ENCODE measurements around the gene FRMD6.
"Not testable (repeated sequence)": the region's sequence is repeated elsewhere in the genome, so short reads cannot be mapped to it uniquely, and the experiment has no call there.

The FRMD6 gene

DNA sequence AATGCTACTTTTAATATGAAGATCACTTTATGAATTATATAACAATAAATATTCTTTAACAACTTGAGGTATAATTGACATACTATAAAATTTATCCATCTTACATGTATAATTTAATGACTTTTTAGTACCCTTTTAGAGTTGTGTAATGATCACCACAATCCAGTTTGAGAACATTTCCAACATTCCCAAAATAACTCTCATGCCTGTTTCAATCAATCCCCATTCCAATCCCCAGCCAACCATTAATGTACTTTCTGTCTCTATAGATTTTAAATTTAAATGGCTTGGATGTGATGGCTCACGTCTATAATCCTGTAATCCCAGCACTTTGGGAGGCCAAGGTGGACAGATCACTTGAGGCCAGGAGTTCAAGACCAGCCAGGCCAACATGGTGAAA, 23.5 kb upstream of the FRMD6 start:
- in situ Hi-C loops (cut with MboI; ENCODE audit: low sequenced_read_pairs): no loop called here

DNA sequence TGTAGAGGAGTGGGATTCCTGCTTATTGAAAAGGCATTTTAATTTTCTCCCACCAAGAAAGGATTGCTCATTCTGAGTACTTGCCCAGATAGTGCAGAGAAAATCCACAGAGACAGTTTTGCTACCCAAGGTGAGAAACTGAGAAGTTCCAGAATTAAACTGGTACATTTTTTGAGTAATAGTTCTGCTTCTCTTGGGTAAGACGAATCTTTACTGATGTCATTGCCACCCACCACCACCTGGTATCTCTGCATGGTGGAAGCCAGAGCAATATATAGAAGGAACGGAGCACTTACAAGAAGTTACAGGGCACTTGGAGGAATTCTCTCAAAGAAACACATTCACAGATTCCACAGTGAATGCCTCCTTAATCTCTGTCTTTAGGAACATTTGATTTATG, 20.7 kb upstream of the FRMD6 start:
- in situ Hi-C loops (cut with MboI; ENCODE audit: low sequenced_read_pairs): no loop called here

DNA sequence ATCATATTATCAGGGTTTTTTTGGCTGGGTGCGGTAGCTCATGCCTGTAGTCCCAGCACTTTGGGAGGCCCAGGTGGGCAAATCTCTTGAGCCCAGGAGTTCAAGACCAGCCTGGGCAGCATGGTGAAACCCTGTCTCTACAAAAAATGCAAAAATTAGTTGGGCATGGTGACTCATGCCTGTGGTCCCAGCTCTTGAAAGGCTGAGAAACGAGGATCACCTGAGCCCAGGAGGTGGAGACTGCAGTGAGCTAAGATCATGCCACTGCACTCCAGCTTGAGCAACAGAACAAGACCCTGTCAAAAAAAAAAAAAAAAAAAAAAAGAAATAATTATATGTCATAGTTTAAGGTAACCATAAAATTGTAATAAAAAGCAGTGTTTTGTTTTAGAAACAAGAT, 18.4 kb upstream of the FRMD6 start:
- in situ Hi-C loops (cut with MboI; ENCODE audit: low sequenced_read_pairs): not testable (repeated sequence)

DNA sequence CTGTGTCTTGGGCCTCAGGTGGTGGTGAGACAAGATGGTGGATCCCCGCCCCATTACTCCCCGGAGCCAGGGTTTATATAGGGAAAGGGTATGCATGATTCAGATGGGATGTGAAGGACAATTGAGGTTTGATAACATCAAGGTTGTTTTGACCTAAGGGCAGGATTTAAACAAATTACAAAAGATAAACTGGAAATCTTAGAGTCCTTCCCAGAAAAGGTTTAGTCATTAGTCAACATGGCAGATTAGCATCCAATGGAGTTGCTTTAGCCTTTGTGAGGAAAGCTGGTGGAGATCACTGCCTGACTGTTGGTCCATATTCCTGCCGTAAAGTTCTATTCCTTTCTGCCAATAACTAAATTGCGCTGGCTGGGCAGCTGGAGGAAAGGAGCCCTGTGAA, 15.6 kb upstream of the FRMD6 start:
- in situ Hi-C loops (cut with MboI; ENCODE audit: low sequenced_read_pairs): no loop called here

DNA sequence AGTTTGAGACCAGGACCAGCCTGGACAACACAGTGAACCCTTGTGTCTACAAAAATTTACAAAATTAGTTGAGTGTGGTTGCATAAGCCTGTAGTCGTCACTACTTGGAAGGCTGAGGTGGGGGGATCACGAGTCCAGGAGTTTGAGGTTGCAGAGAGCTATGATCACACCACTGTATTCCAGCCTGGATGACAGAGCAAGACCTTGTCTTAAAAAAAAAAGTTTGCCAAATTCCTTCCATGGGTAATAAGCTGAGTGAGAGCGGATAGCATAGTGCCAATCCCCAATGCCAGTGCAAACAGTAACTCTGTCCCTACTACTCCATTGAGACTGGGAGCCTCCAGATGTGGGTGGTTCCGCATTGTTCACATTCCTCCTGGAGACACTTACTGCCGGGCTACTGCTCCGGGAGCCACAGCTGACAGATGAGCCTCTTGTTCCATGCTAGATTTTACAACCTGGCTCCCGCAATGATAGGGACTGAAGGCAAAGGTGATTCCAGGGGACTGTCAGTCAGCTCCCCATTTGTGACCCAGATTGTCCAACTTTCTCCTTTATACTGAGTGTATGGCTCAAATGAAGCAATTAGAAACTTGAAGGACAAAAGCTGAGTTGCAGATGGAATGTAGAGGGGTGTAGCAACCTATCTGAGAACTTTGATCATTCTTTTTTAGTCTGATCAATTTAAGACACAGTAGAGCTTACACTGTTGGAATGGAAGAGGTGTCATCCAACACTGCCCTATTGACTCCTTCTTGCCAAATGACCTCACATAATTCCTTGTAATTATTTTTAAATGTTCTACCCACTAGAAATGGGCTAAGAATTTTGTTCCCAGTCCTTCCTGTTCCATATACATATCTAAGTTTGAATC, 13.4 kb upstream of the FRMD6 start:
- in situ Hi-C loops (cut with MboI; ENCODE audit: low sequenced_read_pairs): no loop called here

DNA sequence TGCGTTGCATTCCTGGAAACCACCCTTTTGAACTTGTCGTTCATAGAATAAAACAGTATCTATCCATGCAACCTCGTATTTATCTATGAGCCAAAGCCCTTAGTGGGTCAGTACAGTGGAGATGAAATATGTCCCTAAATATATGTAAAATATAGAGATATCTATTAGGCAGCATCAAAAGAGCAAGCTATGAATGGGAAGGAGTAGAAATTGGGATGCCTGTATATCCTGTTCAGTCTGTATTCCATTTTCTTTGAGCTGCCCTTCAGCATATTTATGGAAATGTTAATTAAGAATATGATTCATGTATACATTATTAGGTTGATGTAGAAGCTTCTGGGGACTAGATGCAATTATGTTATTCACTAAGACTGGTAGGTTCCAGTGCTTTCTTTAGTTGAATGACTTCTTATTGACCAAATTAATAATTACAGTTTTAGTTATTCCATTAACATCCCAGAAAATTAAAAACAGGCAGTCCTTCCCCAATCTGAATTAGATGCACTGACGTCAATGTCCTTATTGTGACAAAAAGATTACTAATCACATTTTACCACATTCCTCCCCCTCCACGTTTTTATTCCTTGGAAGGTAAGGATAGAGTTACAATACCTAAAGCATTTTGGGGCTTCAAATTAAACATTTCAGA, 11.9 kb upstream of the FRMD6 start:
- in situ Hi-C loops (cut with MboI; ENCODE audit: low sequenced_read_pairs): no loop called here

DNA sequence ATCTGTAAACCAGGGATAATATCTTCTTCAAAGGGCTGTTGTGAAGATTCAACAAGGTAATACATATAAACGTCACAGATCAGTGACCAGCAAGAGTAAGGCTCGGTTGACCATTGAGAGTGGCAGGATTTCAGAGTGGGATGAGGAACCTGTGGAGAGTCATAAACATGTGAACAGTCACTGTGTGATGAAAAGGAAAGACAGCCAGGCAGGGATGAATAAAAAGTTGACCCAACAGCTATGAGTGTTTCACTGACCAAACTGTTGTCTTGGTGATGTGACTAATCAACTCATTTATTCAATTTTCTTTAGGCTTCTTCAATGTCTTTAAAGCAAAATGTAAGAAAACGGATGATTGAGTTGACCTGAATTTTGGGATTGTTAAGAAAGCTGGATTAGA, 8.6 kb upstream of the FRMD6 start:
- in situ Hi-C loops (cut with MboI; ENCODE audit: low sequenced_read_pairs): no loop called here

DNA sequence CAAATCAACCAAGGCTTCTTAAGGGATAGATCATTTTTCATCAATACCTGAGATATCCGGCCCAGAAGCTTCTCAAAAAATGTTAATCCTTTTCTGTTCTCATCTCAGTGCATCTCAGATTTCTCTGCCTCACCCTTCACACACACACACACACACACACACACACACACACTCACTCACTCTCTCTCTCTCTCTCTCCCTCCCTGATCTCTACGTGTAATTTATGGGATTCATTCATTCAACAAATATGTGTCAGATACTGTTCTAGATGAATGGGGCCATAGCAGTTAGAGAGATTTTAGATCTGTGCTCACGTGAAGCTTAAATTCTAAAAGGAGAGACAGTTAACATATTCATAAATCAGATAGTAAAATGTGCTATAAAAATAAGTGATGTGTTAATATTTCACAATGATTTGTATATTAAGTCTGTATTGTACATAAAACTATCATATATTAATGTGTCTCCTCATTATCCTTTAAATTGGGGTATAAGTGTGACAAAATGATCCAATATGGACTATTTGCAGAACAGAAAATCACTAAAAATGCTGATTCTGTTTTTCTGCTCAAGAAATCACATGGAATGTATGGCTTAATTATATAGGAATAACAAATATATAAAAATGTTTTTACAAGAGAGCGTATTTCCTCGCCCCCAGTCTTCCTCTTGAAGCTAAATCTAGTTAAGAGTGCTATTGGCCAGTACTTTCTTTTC, 7.3 kb upstream of the FRMD6 start:
- in situ Hi-C loops (cut with MboI; ENCODE audit: low sequenced_read_pairs): no loop called here

DNA sequence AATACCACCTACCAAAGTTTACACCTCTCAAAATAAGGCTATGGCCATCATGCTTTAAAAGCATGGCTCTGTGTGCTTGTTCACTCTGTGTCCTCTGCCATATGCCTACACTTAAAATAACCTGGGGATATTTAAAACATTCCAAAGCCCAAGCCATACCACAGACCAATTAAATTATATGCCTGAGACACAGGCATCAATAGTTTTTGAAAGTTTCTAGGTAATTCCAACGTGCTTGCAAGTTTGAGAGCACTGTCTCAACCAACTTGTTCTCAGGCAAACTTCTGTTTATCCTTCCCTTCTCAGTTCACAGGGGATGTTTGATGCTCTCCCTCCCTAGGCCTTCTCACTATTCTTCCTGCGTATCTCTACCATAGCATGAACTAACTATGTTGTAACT, 3.4 kb upstream of the FRMD6 start:
- in situ Hi-C loops (cut with MboI; ENCODE audit: low sequenced_read_pairs): no loop called here

DNA sequence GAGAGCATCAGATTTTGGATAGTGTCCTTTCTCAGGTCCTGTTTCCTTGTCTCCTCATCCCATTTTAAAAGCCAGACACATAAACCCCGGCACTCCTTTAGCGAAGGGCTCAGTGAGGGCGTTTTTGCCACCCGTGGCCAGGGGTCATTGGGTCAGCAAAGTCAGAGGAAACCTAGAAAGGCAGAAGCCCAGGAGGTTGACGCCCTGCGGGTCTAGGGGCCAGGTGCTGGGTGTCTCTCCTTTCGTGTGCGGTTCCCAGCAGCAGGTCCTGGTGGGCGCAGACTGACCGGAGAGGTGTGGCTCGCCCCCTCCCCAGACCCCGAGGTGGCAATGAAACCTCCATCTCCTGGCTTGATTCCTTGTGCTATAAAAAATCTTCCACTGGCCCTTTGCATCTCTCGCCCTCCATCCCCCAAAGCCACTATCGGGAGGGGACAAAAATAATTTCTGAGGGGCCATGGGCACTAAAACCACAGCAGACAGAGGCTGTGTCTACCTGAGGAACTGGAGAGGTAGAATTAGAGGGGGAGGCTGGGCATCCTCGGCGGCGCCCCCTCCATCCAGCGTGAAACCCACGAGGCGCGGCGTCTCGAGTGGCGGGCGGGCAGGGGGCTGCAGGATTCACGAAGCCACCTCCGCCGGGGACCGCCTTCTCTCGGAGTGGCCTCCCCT, 858 bp upstream of the FRMD6 start:
- in situ Hi-C loops (cut with MboI; ENCODE audit: low sequenced_read_pairs): no loop called here

DNA sequence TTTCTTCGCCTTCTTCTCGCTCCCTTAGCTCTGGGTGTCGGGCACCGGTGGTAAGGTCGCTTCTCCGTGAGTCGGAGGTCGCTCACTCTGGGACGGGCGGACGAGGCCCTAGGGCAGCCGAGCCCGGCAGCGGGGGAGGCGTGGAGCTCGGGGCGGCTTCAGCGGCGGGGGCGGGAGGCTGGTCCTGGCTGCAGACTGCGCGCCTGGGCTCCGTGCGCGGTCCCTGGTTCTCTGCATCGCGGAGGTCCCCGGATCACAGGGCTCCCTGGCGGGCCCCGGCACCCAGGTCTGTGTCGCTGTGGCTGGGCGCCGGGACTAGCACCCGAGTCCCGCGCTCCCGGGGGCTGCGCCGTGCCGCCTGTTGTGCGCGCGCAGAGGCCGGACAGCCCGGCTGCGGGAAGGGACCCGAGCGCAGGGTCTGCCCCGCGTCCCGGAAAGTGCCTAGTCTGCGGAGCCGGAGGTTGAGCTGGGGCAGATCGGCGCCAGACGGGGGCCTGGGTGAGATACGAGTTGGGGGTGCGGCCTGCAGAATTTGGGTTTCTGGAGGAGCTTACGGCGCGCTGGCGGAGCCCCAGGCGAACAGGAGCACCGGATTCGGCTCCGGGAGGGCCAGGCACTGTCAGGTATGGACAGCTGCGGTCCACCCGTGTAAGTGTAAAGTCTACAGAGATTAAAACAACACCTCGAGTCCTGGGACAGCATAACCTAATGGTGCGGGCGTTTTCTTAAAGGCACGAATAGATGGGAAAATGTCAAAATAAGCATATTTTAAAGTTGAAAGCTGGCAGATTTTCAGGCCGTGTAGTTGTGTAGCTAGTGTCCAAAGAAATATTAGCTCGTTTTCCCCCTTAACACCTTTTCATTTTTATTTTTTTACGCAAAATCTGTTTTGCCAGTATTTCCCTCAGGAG, 713 bp downstream of the FRMD6 start:
- in situ Hi-C loops (cut with MboI; ENCODE audit: low sequenced_read_pairs): no loop called here

DNA sequence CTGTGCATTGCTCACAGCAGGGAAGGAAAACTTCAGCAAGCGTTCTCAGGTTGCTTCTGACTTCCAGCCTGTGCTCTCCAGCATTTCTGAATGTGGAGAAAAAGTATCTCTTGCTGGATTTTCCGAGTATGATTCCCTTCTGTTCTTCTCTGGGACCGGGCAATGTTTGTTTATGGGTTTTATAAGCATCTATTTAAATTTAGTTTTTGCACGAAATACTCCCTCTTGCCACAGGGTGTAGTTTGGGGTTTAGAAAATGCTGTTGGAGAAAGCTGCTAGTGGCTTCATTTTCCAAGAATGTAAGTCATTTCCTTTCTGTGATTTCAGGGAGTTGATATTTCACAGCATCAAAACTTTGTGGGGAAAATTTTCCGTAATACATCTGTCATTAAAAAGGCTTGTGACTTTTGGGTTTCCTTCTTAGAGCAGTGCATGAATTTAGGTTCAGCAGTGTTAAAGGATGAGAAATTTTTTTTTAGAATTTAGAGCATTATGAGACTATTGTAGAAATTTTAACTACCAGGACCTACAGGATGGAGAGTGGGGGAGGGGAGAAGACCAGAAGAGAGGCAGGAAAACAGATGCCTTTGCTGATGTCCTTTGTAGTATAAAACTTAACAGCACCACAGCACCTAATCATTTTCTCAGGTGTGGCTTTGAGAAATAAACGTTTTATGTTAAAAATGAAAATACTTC, 1.5 kb downstream of the FRMD6 start:
- in situ Hi-C loops (cut with MboI; ENCODE audit: low sequenced_read_pairs): no loop called here

DNA sequence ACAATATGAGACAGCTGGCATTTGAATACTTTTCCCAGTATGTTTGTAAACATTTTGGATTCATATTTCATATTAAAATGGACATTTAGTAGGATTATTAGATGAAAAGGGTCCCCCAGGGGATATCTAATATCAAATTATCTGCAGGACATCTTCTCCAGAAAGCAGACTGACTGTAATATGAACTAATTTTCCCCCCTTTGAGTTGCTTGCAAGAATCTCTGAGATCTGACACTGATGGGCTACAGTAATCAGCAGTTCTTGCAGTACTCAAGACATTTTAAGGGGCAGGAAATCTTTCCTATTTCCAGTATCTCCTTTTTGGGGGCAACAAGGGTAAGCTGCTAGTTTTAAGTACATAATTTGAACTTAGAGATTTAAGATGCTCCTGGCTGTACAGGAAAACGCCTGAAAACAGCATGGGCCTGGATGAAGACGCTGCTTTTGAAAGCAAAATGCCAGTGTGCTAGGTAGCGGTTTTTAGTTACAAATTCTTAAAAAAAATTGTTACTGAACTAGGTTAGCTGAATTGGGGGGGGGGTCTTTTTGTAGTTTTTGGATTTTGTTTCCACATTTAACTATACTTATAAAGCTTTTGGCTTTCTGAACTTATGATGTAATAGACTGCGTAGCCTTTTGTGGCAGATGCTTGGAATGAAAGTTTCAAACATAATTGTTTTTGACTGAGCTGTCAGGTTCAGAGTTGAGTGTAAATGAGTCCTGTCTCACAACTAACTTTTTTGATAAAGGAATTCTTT, 2.2 kb downstream of the FRMD6 start:
- in situ Hi-C loops (cut with MboI; ENCODE audit: low sequenced_read_pairs): no loop called here

DNA sequence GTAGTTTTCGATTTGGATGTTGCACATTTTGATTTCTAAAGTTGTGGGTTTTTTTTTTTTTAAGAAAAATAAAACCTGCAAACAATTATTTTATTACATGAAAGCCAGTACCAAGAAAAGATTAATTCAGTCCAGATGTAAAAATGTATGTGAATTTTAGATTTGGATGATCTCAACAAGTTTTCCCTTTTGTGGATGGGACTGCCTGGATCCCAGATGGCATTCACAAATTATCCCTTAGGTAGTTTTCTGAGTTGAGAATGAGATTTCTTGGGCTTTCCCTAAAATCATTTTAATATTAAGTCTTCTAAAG, 2.8 kb downstream of the FRMD6 start:
- in situ Hi-C loops (cut with MboI; ENCODE audit: low sequenced_read_pairs): no loop called here

DNA sequence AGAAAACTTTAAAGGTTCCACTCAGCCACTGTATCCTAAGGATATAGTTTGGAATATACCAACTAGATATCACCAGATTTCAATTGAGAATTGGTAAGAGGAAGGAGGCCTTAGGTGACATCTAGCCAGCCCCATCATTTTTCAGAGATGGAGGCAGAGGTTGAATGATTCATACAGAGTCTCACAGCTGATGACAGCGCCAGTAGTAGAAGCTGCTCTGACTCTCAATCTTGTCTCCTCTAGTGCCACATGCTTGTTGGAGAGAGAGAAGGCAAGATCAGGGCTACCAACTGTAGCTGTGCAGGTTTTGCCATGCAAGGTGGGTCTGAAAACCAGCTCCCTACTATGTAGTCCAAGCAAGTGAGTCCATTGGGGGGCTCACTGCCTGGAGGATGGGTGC, 6.1 kb downstream of the FRMD6 start:
- in situ Hi-C loops (cut with MboI; ENCODE audit: low sequenced_read_pairs): no loop called here

DNA sequence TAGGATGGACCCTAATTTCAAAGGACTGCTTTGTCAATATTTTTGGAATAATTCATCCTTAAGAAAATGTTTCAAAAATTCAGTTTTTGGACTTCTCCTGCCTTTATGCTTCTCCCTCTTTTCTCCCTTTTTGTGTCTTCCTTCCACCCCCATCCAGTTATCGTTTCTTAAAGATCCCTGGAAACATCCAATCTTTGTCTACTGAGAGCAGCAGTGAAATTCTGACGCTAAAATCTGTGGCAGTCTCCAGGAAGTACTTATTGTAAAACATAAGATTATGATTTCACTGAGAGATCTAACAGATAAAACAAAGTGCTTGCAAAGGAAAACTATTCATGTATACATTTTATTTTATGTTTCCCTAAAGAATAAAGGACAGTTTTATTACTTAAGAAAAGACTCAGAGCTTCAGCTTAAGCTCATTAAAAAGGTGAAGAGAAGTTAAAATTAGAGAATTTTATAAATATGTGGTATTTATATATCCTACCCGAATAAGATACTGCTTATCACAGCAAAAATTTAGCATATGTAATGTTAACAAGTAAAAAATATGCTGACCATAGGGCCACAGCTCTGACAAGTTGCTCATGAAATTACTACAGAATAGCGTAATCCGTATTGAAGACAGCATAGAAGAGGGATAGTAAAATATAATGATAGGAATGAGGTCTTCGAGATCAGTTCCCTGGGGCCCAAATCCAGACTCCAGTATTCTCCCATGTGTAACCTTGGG, 6.9 kb downstream of the FRMD6 start:
- in situ Hi-C loops (cut with MboI; ENCODE audit: low sequenced_read_pairs): no loop called here

DNA sequence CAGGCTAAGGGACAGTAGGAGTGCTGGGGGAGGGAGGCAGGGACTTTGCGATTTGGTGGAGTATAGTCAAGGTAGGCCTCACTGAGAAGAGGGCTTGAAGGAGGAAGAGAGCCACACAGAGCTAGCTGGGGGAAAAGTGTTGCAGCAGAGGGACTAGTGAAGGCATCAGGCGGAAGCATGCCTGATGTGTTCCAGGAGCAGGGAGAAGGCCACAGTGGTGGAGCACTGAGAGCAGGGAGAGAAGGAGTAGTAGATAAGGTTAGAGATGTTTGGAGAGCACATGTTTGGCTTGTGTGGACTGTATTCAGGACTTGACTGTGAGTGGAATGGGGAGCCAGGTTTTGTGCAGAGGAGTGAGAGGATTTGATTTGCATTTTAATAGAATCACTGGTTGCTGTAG, 9.0 kb downstream of the FRMD6 start:
- in situ Hi-C loops (cut with MboI; ENCODE audit: low sequenced_read_pairs): no loop called here

DNA sequence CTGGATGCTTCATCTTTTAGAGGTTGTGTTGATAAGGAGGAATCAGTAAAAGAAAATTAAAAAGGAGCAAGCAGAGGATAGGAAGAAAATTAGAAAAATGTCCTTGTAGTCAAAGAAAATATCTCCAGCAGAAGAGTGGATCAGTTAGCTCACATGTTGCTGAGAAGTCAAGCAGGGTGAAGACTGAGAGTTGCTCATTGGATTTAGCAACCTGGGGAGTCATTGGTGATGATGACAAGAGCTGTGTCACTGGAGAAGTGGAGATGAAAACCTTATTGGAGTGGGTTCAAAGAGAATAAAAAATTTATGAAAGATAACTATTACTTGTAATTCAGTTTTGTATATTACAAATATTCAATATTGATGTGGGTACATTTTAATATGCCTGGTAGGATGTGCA, 9.8 kb downstream of the FRMD6 start:
- in situ Hi-C loops (cut with MboI; ENCODE audit: low sequenced_read_pairs): no loop called here
